Uterus (tissue), 4 donors: Measurements from ENCODE around the gene ANAPC15. TPM values are rescaled to one million over a fixed set of nuclear protein-coding genes. Genes with fewer than 3 reads are reported as not detected.

Experiments
- DNase-seq, 2 donors: peaks; one replicate each; pipeline ENCODE4 v3.0.0-alpha.2; 2019 to 2020
- H3K27ac ChIP-seq, 2 donors: fragments of 200-600 bp; sonication (generic); 1 replicate in 1 of 2; 2 replicates in 1 of 2; pipeline ENCODE4 v1.5.1; 2016 to 2018
- H3K27me3 ChIP-seq, 2 donors: fragments of 200-600 bp; sonication (generic); one replicate each; pipeline ENCODE4 v1.5.1; 2018 to 2019; ENCODE audit warnings: control low read depth in 1 of 2
- H3K36me3 ChIP-seq, 2 donors: fragments of 200-600 bp; sonication (generic); one replicate each; pipeline ENCODE4 v1.5.1; 2019; ENCODE audit warnings: control low read depth in 1 of 2
- H3K4me1 ChIP-seq, 2 donors: fragments of 200-600 bp; sonication (generic); one replicate each; pipeline ENCODE4 v1.5.1; 2018 to 2019; ENCODE audit warnings: control low read depth in 1 of 2
- H3K4me3 ChIP-seq, 2 donors: fragments of 200-600 bp; sonication (generic); 1 replicate in 1 of 2; 2 replicates in 1 of 2; pipeline ENCODE4 v1.5.1; 2018 to 2019; ENCODE audit warnings: mild to moderate bottlenecking in 1 of 2
- H3K9me3 ChIP-seq, 2 donors: fragments of 200-600 bp; sonication (generic); one replicate each; pipeline ENCODE4 v1.5.1; 2019; ENCODE audit warnings: control low read depth in 1 of 2
- POLR2A ChIP-seq, 2 donors: fragments of 450-650 bp; IDR thresholded peaks; one replicate each; pipeline ENCODE4 v1.6.1; 2016; ENCODE audit warnings: antibody characterized with exemption in 2 of 2, mild to moderate bottlenecking in 1 of 2, moderate library complexity in 1 of 2
- intact Hi-C: fragments of 100-400 bp; cut with DNase I; formaldehyde crosslinking; loops from one replicate; pipeline ENCODE4 v1.15.1; 2023; ENCODE audit warnings: low total_unique reads
- total RNA-seq, 4 donors: library from RNA; depleted of rRNA in 3 of 4; stranded (reverse); fragments of >200 nt in 3 of 4; gene quantifications; one replicate each; pipeline versions ENCODE4 v1.1.0 to v1.2.4, GENCODE V29; 2014 to 2023
- TF ChIP-seq, protein P1 (sequence below), 4 experiments: fragments of 200-600 bp in 2 of 4; fragments of 450-650 bp in 2 of 4; sonication (generic) in 2 of 4; IDR thresholded peaks; one replicate each; pipeline ENCODE4 v1.5.1; 2016 to 2019; ENCODE audit warnings: antibody characterized with exemption in 4 of 4, mild to moderate bottlenecking in 2 of 4, moderate library complexity in 1 of 4
- donor health status: DM: yes; HTN: yes; CAD: no.

ANAPC15 gene
- total RNA-seq, 4 donors from 2014 or later = 6.5 to 56.9 (median 20.7) TPM

DNA sequence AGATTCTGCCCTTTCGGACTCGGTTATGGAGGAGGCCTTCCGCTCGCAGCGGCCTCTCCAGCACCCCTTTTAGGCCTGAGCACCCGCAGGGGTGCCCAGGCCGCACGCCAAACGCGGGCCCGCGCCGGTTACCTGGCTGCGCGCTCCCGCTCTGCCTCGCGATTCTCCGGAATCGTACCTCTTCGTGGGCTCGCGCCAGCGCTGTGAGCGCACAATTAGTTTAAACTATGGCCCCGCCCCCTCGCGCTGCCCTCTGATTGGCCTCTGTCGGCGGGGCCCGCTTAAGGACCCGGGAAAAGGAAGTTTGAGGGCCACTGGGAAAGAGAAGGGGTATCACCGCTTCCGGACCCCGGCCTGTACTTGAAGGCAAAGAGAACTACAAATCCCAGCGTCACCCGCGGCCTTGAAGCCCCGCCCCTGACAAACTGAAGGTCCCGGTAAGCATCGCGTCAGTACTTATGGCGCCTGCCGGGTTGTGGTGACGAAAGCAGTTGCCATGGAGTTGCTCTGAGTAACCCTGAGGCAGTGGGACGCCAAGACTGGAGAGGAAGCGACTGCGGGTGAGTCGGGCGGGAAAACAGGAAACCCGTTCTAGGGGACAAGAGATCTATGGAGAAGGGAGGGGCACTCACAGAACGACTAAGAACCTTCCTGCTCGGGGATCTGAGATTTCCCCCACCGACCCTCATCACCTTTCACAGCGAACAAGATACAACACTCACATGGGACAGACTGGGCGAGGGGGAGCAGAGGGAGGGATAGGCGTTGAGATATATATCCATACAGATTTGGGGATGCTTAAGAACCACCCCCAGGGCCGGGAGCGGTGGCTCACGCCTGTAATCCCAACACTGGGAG lies 31.9 kb downstream of the ANAPC15 start, which contains the start of the genes LRRC51 and NUMA1:
Gene LRRC51 (plus strand): TSS at position 525 of the 858 bp plus-strand sequence. CDS start 8,234 bp downstream, outside the sequence.
Gene NUMA1 (minus strand): TSS at position 217 of the 858 bp plus-strand sequence. CDS start 44,599 bp downstream, outside the sequence.
- H3K27me3 ChIP-seq = no peaks in the 10 kb centered on the region
- peak within 1 kb of the TSS; percentile 88 to 91 for H3K27ac ChIP-seq
- no peaks in the 10 kb centered on the region for H3K9me3 ChIP-seq
- no peaks in the 10 kb centered on the region for H3K4me1 ChIP-seq
- intact Hi-C loops = no loop called here
- DNase-seq = peak; percentile 100
- TF ChIP-seq, protein P1, sequence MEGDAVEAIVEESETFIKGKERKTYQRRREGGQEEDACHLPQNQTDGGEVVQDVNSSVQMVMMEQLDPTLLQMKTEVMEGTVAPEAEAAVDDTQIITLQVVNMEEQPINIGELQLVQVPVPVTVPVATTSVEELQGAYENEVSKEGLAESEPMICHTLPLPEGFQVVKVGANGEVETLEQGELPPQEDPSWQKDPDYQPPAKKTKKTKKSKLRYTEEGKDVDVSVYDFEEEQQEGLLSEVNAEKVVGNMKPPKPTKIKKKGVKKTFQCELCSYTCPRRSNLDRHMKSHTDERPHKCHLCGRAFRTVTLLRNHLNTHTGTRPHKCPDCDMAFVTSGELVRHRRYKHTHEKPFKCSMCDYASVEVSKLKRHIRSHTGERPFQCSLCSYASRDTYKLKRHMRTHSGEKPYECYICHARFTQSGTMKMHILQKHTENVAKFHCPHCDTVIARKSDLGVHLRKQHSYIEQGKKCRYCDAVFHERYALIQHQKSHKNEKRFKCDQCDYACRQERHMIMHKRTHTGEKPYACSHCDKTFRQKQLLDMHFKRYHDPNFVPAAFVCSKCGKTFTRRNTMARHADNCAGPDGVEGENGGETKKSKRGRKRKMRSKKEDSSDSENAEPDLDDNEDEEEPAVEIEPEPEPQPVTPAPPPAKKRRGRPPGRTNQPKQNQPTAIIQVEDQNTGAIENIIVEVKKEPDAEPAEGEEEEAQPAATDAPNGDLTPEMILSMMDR (IDR thresholded peaks at IDR 0.05) = no peak
- peak; percentile 40 to 61 for TF ChIP-seq POLR2A (IDR thresholded peaks at IDR 0.05)
- no peaks in the 10 kb centered on the region for H3K36me3 ChIP-seq
- H3K4me3 ChIP-seq = peak within 1 kb of the TSS; percentile 79 to 82

DNA sequence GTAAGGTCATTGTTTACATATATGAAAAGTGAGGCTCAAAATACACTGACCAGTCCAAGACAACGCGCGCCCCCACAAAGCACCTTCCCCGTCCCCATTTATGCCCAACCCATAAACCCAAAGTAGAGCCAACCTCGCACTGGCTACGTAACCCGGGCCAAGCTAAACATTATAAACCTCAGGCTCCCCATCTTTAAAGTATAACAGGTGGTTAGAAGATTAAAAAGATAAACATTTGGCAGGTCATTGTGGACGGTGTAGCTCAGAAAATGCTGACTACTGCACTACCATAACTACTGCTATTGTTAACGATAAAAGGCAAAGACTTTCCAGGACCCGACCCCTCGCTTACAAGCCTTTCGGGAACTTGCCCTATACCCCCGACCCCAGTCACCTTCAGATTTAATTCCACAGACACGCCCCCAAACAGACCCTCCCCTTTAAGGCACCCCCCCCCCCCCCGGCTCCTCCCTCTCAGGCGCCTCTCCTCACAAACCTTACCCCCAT lies 32.6 kb downstream of the ANAPC15 start:
- H3K4me3 ChIP-seq = peak overlapping the region; percentile 79 to 82
- no peaks in the 10 kb centered on the region for H3K9me3 ChIP-seq
- no peaks in the 10 kb centered on the region for H3K4me1 ChIP-seq
- no peaks in the 10 kb centered on the region for H3K36me3 ChIP-seq
- no peak for DNase-seq
- TF ChIP-seq, protein P1 (IDR thresholded peaks at IDR 0.05) = no peak
- intact Hi-C loops = loop anchor here (5.0 kb wide), 1 partner anchor 38 kb away; no protein-coding TSS in a partner anchor
- no peaks in the 10 kb centered on the region for H3K27me3 ChIP-seq
- peak overlapping the region; percentile 88 to 91 for H3K27ac ChIP-seq

DNA sequence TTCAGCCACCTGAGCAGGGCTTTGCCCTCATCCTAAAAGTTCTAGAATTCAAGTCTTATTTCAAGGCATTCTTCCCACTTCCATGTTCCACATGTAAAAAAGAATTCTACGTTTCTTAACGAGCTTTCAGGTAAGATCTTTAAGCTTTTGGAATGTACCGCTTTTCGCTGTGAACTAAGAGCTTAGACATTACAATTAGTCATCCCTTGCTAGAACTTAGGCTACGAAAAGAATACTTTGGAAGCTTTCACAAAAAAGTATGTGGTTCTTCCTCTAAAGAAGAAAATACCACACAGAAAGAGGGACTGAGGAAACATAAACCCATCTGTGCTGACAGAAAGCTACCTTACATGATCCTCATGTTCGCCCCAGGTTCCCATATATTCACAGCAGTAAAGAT lies 34.0 kb downstream of the ANAPC15 start:
- peak overlapping the region; percentile 88 to 91 for H3K27ac ChIP-seq
- H3K36me3 ChIP-seq = no peaks in the 10 kb centered on the region
- intact Hi-C loops = loop anchor here (5.0 kb wide), 1 partner anchor 36 kb away; no protein-coding TSS in a partner anchor
- no peak for TF ChIP-seq POLR2A (IDR thresholded peaks at IDR 0.05)
- TF ChIP-seq, protein P1 (IDR thresholded peaks at IDR 0.05) = no peak
- H3K4me1 ChIP-seq = no peaks in the 10 kb centered on the region
- no peaks in the 10 kb centered on the region for H3K27me3 ChIP-seq
- H3K4me3 ChIP-seq = no peak overlapping the region
- DNase-seq = no peak
- H3K9me3 ChIP-seq = no peaks in the 10 kb centered on the region

DNA sequence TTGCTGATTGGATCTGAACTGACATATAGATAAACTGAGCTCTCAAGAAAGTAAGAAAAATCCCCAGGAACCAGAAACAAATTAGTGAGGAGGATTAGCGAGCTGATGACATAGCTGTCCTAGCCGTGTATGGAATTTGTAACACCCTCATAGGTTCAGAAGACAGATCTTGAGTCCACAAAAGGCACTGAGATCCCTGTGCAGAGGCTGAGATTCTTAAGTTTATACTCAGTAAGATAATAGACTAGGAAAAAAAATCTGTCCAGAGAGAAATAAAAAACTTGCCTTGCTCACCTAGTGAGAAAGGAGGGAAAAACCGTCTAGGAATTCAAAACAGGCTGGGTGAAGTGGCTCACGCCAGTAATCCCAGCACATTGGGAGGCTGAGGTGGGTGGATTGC lies 36.7 kb downstream of the ANAPC15 start:
- no peak for DNase-seq
- no peaks in the 10 kb centered on the region for H3K36me3 ChIP-seq
- intact Hi-C loops = loop anchor here (5.0 kb wide), 1 partner anchor 33 kb away; no protein-coding TSS in a partner anchor
- no peak overlapping the region for H3K4me3 ChIP-seq
- no peak overlapping the region for H3K27ac ChIP-seq
- no peaks in the 10 kb centered on the region for H3K9me3 ChIP-seq
- H3K27me3 ChIP-seq = no peaks in the 10 kb centered on the region
- TF ChIP-seq, protein P1 (IDR thresholded peaks at IDR 0.05) = no peak
- no peak for TF ChIP-seq POLR2A (IDR thresholded peaks at IDR 0.05)
- no peaks in the 10 kb centered on the region for H3K4me1 ChIP-seq

DNA sequence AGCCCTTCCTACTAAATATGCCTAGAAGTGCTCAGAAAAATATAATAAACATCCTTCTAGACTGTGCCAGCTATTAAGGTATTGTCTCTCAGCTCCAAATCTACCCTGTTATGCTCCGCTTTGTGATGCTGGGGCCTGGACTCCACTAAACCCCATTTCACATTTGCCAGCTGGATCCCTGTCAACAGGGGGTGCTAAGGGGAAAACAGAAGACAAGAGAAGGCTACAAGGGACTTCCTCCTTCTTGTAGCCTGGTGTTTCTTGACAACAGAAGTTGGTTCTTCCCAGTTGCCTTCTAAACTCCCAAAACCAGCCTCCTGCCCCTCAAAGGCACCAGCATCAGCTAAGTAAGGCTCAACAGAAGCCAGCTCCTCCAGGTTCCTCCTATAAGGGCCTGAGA lies 37.4 kb downstream of the ANAPC15 start:
- no peak overlapping the region for H3K4me3 ChIP-seq
- H3K27ac ChIP-seq = no peak overlapping the region
- H3K36me3 ChIP-seq = no peaks in the 10 kb centered on the region
- H3K27me3 ChIP-seq = no peaks in the 10 kb centered on the region
- no peak for DNase-seq
- H3K9me3 ChIP-seq = no peaks in the 10 kb centered on the region
- H3K4me1 ChIP-seq = peaks cover 0 to 4% of the 10 kb centered on the region in 2 donors
- TF ChIP-seq POLR2A (IDR thresholded peaks at IDR 0.05) = no peak
- TF ChIP-seq, protein P1 (IDR thresholded peaks at IDR 0.05) = no peak
- intact Hi-C loops = loop anchor here (5.0 kb wide), 1 partner anchor 33 kb away; no protein-coding TSS in a partner anchor
